IMR-90 (cell line): ENCODE data around the gene TPGS1. TPM values are rescaled to one million over a fixed set of nuclear protein-coding genes. Genes with fewer than 3 reads are reported as not detected.
A peak's percentile ranks its signal among the peaks of the same experiment; 100 is the strongest.

Experiments used
- ATAC-seq: fragments of 200-7000 bp; cut with Tn5 transposase; 2 replicates; pipeline ENCODE4 v1.9.1; 2020; ENCODE audit warnings: low read depth, mild to moderate bottlenecking, moderate library complexity
- BruUV-seq: library from RNA; stranded (reverse); fragments of 400-500 nt; replicated peaks from 2 replicates; lab custom pipeline; 2021; lab: Mats Ljungman, UMichigan
- CTCF ChIA-PET: fragments of 300-600 bp; formaldehyde crosslinking; extraction: SDS; loops from one replicate; lab custom pipeline; 2021; ENCODE audit warnings: antibody characterized with exemption; lab: Yijun Ruan, JAX
- POLR2A ChIA-PET: fragments of 300-600 bp; sonication (Branson Sonifier 250); formaldehyde crosslinking; loops from one replicate; lab custom pipeline; 2022; ENCODE audit warnings: antibody characterized with exemption; ENCODE audit not compliant: unreplicated experiment; lab: Charles Lee
- DNase-seq: peaks from one replicate; pipeline ENCODE4 v3.0.0; 2013
- H2AFZ ChIP-seq: replicated peaks from 2 replicates; pipeline ENCODE3; 2013; ENCODE audit warnings: low read length, mild to moderate bottlenecking; ENCODE audit not compliant: poor library complexity
- H2AK5ac ChIP-seq: 2 replicates; pipeline ENCODE4 v1.6.1; 2013; ENCODE audit warnings: low read depth, low read length, inconsistent platforms
- H2AK9ac ChIP-seq: replicated peaks from 2 replicates; pipeline ENCODE3; 2013; ENCODE audit warnings: mild to moderate bottlenecking, low read depth, low read length, moderate library complexity; ENCODE audit not compliant: poor library complexity
- H2BK120ac ChIP-seq: 2 replicates; pipeline ENCODE4 v1.6.1; 2013; ENCODE audit warnings: low read depth, low read length, inconsistent platforms
- H2BK15ac ChIP-seq: 3 replicates; pipeline ENCODE4 v1.6.1; 2013; ENCODE audit warnings: low read depth, low read length, inconsistent platforms
- H2BK20ac ChIP-seq: 2 replicates; pipeline ENCODE4 v1.6.1; 2013; ENCODE audit warnings: low read depth, mild to moderate bottlenecking, inconsistent platforms, low read length, moderate library complexity
- H2BK5ac ChIP-seq: 2 replicates; pipeline ENCODE4 v1.6.1; 2013; ENCODE audit warnings: mild to moderate bottlenecking, low read depth, low read length, inconsistent platforms; ENCODE audit not compliant: poor library complexity, severe bottlenecking
- H3K14ac ChIP-seq: replicated peaks from 2 replicates; pipeline ENCODE4 v1.6.1; 2013; ENCODE audit warnings: low read depth, low read length, inconsistent platforms
- H3K18ac ChIP-seq: 2 replicates; pipeline ENCODE4 v1.6.1; 2013; ENCODE audit warnings: low read depth, low read length, control low read depth
- H3K23ac ChIP-seq: 2 replicates; pipeline ENCODE4 v1.6.1; 2013; ENCODE audit warnings: low read depth, low read length, inconsistent platforms
- H3K27ac ChIP-seq: 2 replicates; pipeline ENCODE4 v1.5.1; 2013; ENCODE audit warnings: mild to moderate bottlenecking, control low read depth, low read length; ENCODE audit not compliant: insufficient read depth
- H3K27me3 ChIP-seq: 2 replicates; pipeline ENCODE4 v1.6.1; 2013; ENCODE audit warnings: low read length; ENCODE audit not compliant: control insufficient read depth, insufficient read depth
- H3K36me3 ChIP-seq: 2 replicates; pipeline ENCODE4 v1.6.1; 2013; ENCODE audit warnings: low read length, mixed read lengths; ENCODE audit not compliant: control insufficient read depth, insufficient read depth
- H3K4ac ChIP-seq: 2 replicates; pipeline ENCODE4 v1.6.1; 2013; ENCODE audit warnings: low read depth, low read length, inconsistent platforms
- H3K4me1 ChIP-seq: 2 replicates; pipeline ENCODE4 v1.6.1; 2013; ENCODE audit warnings: low read length, mixed read lengths; ENCODE audit not compliant: control insufficient read depth, insufficient read depth
- H3K4me2 ChIP-seq: 2 replicates; pipeline ENCODE4 v1.6.1; 2013; ENCODE audit warnings: low read depth, mild to moderate bottlenecking, control low read depth, low read length, moderate library complexity
- H3K4me3 ChIP-seq: 2 replicates; pipeline ENCODE4 v1.5.1; 2013; ENCODE audit warnings: low read depth, mild to moderate bottlenecking, control low read depth, low read length, moderate library complexity; ENCODE audit not compliant: insufficient read depth
- H3K56ac ChIP-seq: 2 replicates; pipeline ENCODE4 v1.6.1; 2013; ENCODE audit warnings: low read length, inconsistent platforms; ENCODE audit not compliant: insufficient read depth; ENCODE audit errors: extremely low read depth
- H3K79me1 ChIP-seq, 2 experiments: 2 replicates each; pipeline ENCODE4 v1.6.1; 2013; ENCODE audit warnings: low read length in 2 of 2, inconsistent platforms in 1 of 2, low read depth in 1 of 2
- H3K9ac ChIP-seq: 2 replicates; pipeline ENCODE4 v1.6.1; 2013; ENCODE audit warnings: low read depth, low read length, control low read depth
- H3K9me1 ChIP-seq: 2 replicates; pipeline ENCODE4 v1.6.1; 2013; ENCODE audit warnings: low read length, inconsistent platforms; ENCODE audit not compliant: insufficient read depth
- H3K9me3 ChIP-seq: 2 replicates; pipeline ENCODE4 v1.6.1; 2013; ENCODE audit warnings: low read length; ENCODE audit not compliant: control insufficient read depth, insufficient read depth
- H4K20me1 ChIP-seq: 2 replicates; pipeline ENCODE4 v1.6.1; 2013; ENCODE audit warnings: low read length, inconsistent platforms; ENCODE audit not compliant: insufficient read depth
- H4K5ac ChIP-seq: 2 replicates; pipeline ENCODE4 v1.6.1; 2013; ENCODE audit warnings: mild to moderate bottlenecking, low read depth, low read length, control low read depth
- H4K8ac ChIP-seq, 2 experiments: 2 replicates each; pipeline ENCODE4 v1.6.1; 2013; ENCODE audit warnings: low read depth in 2 of 2, low read length in 2 of 2, control low read depth in 1 of 2, inconsistent platforms in 1 of 2
- H4K91ac ChIP-seq: 2 replicates; pipeline ENCODE4 v1.6.1; 2013; ENCODE audit warnings: low read depth, low read length, inconsistent platforms; ENCODE audit not compliant: insufficient read depth
- MAZ ChIP-seq: IDR thresholded peaks from 2 replicates; pipeline ENCODE4 v1.6.1; 2012; ENCODE audit warnings: low read depth, mild to moderate bottlenecking, low read length, improper control_type of control experiment, moderate library complexity, borderline replicate concordance
- RFX5 ChIP-seq: IDR thresholded peaks from 2 replicates; pipeline ENCODE4 v1.8.0; 2012; ENCODE audit warnings: low read depth, mild to moderate bottlenecking, low read length, moderate library complexity
- WGBS, 2 experiments: methylation state at CpG; one replicate each; pipeline versions ENCODE4 v1.1.5 to v1.1.7; 2013; ENCODE audit warnings: missing lambda C conversion rate in 2 of 2; ENCODE audit not compliant: insufficient read length in 1 of 2; ENCODE audit errors: extremely low coverage in 2 of 2; 5-methylcytosine and 5-hydroxymethylcytosine counted together
- dilution Hi-C: fragments of 300-500 bp; cut with HindIII; formaldehyde crosslinking; loops from one replicate; pipeline ENCODE4 v1.14.3; 2018; ENCODE audit warnings: low sequenced_read_pairs; ENCODE audit not compliant: unreplicated experiment
- in situ Hi-C: fragments of 300-500 bp; cut with MboI; formaldehyde crosslinking; loops from 3 replicates; pipeline ENCODE4 v1.14.3; 2019; ENCODE audit warnings: low sequenced_read_pairs, inconsistent platforms, mixed read lengths
- intact Hi-C: fragments of 100-400 bp; cut with micrococcal nuclease; formaldehyde crosslinking; loops from 2 replicates; pipeline ENCODE4 v1.10.0; 2022
- polyA plus RNA-seq, 3 experiments: library from polyadenylated mRNA; depleted of rRNA; stranded (reverse); fragments of >200 nt; gene quantifications; 2 replicates each; pipeline ENCODE4 v1.2.3, GENCODE V29; 2012; ENCODE audit warnings: low replicate concordance in 1 of 3
- total RNA-seq: library from RNA; depleted of rRNA; stranded (reverse); fragments of >200 nt; gene quantifications from 2 replicates; pipeline ENCODE4 v1.2.3, GENCODE V29; 2012

Gene TPGS1
- total and polyA plus RNA-seq, 2 of the 4 experiments (the other 2 are of a cell fraction), result 2.7 to 6.3 TPM

DNA sequence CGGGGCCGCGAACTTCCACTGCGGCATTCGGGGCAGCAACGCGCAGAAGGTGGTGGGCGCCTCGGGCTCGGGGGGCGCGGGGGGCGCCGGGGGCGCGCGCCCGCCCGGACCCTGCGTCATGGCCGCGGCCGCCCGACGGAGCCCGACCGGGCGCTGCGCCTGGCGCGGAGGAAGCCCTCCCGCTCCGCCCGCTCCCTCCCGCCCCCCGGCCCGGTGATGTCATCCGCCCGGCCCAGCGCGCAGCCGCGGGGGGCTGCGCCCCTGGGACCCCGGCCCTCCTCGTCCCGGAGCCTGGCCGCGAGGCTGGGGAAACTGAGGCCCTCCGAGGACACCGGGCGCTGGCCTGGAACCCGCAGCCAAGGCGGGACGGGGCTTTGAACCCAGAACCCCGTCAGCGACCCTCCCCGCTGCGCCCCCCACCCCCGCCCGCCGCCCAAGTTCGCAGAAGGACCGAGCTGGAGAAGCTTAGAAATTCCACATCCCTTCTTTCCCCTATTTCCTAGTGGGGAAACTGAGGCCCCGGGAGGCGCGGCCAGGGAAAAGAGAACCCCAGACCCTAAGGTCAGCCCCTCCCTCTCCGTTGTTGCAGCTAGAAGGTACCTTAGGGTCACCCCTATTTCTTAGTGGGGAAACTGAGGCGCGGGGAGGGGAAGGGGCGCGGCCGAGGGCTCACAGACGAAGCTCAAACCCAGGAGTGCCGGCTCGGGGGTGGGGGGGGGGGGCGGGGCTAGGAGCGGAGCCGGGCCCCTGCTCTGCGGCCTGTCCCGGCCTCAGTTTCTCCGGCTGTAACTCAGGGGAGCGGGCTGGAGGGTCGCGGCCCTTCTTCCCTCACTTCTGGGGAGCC is 46.2 kb upstream of the TPGS1 start, which contains the start of gene SHC2:
Gene SHC2, minus strand, starts transcription at position 157 of the 844 bp plus-strand sequence. Its CDS starts 37 bp downstream, at position 120.
- in situ Hi-C loops (no loop called here), dilution Hi-C loops (no loop called here), intact Hi-C loops (no loop called here)
- no peak within 1 kb of the TSS for H2BK120ac ChIP-seq
- peak within 1 kb of the TSS; percentile 63 for H3K4me3 ChIP-seq
- no peak within 1 kb of the TSS for H3K18ac ChIP-seq
- TF ChIP-seq MAZ, result peak; percentile 11; the same call in 1 of the 2 replicates
- TF ChIP-seq RFX5, result no peak
- ChIA-PET CTCF (no interaction called here), POLR2A (no interaction called here)
- no peak within 1 kb of the TSS for H2BK20ac ChIP-seq
- H2BK5ac ChIP-seq, result no peak within 1 kb of the TSS
- peak within 1 kb of the TSS; percentile 12; the same call in 1 of the 2 replicates for H3K9ac ChIP-seq
- DNase-seq (no peak), ATAC-seq (peak; percentile 27; the same call in 1 of the 2 replicates)
- no peaks in the 10 kb centered on the region for H3K9me1 ChIP-seq
- H4K5ac ChIP-seq, result no peak within 1 kb of the TSS
- H3K9me3 ChIP-seq, result no peaks in the 10 kb centered on the region; the same call in 1 of the 2 replicates
- no peak within 1 kb of the TSS for H3K4ac ChIP-seq
- H2AFZ ChIP-seq, result peak within 1 kb of the TSS; percentile 92
- peak within 1 kb of the TSS; percentile 67 for H3K4me2 ChIP-seq
- H3K79me1 ChIP-seq, result no peaks in the 10 kb centered on the region
- H3K27ac ChIP-seq, result no peak within 1 kb of the TSS; the same call in 1 of the 2 replicates
- 1% methylated on average over 36 of the region's 85 CpGs; no CpG with 5 or more reads in 1 of the 2 experiments for WGBS, 2 experiments
- H3K36me3 ChIP-seq, result no peaks in the 10 kb centered on the region
- H3K27me3 ChIP-seq, result peaks cover 20% of the 10 kb centered on the region
- no TSS peak for BruUV-seq
- H4K20me1 ChIP-seq, result no peaks in the 10 kb centered on the region
- no peak within 1 kb of the TSS for H3K56ac ChIP-seq
- H3K14ac ChIP-seq, result no peak within 1 kb of the TSS
- no peak within 1 kb of the TSS for H3K23ac ChIP-seq
- H4K8ac ChIP-seq, result peak within 1 kb of the TSS in 1 of 2 experiments; percentile 60; a peak in 1 of 4 replicates
- no peak within 1 kb of the TSS for H2BK15ac ChIP-seq
- H4K91ac ChIP-seq, result no peak within 1 kb of the TSS
- H3K4me1 ChIP-seq, result peaks cover 3% of the 10 kb centered on the region; the same call in 1 of the 2 replicates
- H2AK9ac ChIP-seq, result no peak within 1 kb of the TSS
- no peak within 1 kb of the TSS for H2AK5ac ChIP-seq
